Transverse colon (tissue), 4 donors: ENCODE results near the gene TNS3.

Experiments
- CTCF ChIP-seq, 5 experiments: fragments of 200-600 bp in 3 of 5; fragments of 450-650 bp in 2 of 5; sonication (generic) in 3 of 5; IDR thresholded peaks; 1 replicate in 2 of 5; 2 replicates in 3 of 5; pipeline ENCODE4 v1.5.1; 2016 to 2017; ENCODE audit warnings: antibody characterized with exemption in 5 of 5, inconsistent platforms in 3 of 5, mild to moderate bottlenecking in 2 of 5, moderate library complexity in 1 of 5
- EP300 ChIP-seq: sonication (generic); formaldehyde crosslinking; IDR thresholded peaks from one replicate; pipeline ENCODE4 v1.6.1; 2017; ENCODE audit warnings: antibody characterized with exemption, low read depth
- POLR2AphosphoS5 ChIP-seq, 3 donors: sonication (generic); formaldehyde crosslinking; IDR thresholded peaks; one replicate each; pipeline ENCODE4 v1.6.1; 2016; ENCODE audit warnings: antibody characterized with exemption in 3 of 3

- TF ChIP-seq POLR2AphosphoS5 (IDR thresholded peaks at IDR 0.05), result no peak
- peak; percentile 71 to 82 (median 76) for TF ChIP-seq CTCF (IDR thresholded peaks at IDR 0.05)
- no peak for TF ChIP-seq EP300
Measured at GRCh38 chr7:47435889-47436312, 146.0 kb downstream of the TNS3 start.
